Cardiac fibroblast (primary cell): ENCODE data around the gene GNG5.
"Not testable (repeated sequence)": the region's sequence is repeated elsewhere in the genome, so short reads cannot be mapped to it uniquely, and the experiment has no call there.

Experiments
- DNase-seq, 2 donors: peaks; one replicate each; pipeline versions ENCODE4 v3.0.0 to v3.0.0-alpha.2; 2010; ENCODE audit warnings: low read depth in 2 of 2
- H3K4me3 ChIP-seq, 2 donors: replicated peaks in 1 of 2; 1 replicate in 1 of 2; 2 replicates in 1 of 2; pipeline ENCODE4 v1.5.1; 2011; ENCODE audit warnings: low read depth in 2 of 2, low read length in 2 of 2, mild to moderate bottlenecking in 2 of 2, moderate library complexity in 1 of 2
- CTCF ChIP-seq: IDR thresholded peaks from one replicate; pipeline ENCODE4 v1.5.1; 2011; ENCODE audit warnings: low read depth, mild to moderate bottlenecking, low read length, inconsistent platforms

Gene GNG5

GRCh38 chr1:84524590-84524989 is 18.2 kb upstream of the GNG5 start:
- TF ChIP-seq CTCF, result no peak
- no peak for DNase-seq
- no peak overlapping the region for H3K4me3 ChIP-seq

GRCh38 chr1:84510668-84511067 is 4.3 kb upstream of the GNG5 start:
- no peak for TF ChIP-seq CTCF
- H3K4me3 ChIP-seq, result no peak overlapping the region
- no peak for DNase-seq

GRCh38 chr1:84510165-84510564 is 3.8 kb upstream of the GNG5 start:
- no peak for TF ChIP-seq CTCF
- no peak overlapping the region for H3K4me3 ChIP-seq
- DNase-seq, result no peak

- TF ChIP-seq CTCF, result no peak
- no peak for DNase-seq
Observed at GRCh38 chr1:84509029-84509428, 2.6 kb upstream of the GNG5 start.

GRCh38 chr1:84508510-84508909 is 2.1 kb upstream of the GNG5 start:
- TF ChIP-seq CTCF, result no peak
- no peak for DNase-seq
- no peak overlapping the region for H3K4me3 ChIP-seq

More at GRCh38 chr1:84509029-84509428, 2.6 kb upstream of the GNG5 start:
- H3K4me3 ChIP-seq, result no peak overlapping the region

- not testable (repeated sequence) for H3K4me3 ChIP-seq, DNase-seq
Observed at GRCh38 chr1:84507887-84508286, 1.5 kb upstream of the GNG5 start.

- peak overlapping the region; percentile 72 to 88 for H3K4me3 ChIP-seq
- DNase-seq, result no peak
- no peak for TF ChIP-seq CTCF
Observed at GRCh38 chr1:84506729-84507453, 510 bp upstream of the GNG5 start.
